ENCODE results near the gene ABTB2. TPM values are rescaled to one million over a fixed set of nuclear protein-coding genes. Genes with fewer than 3 reads are reported as not detected.
A peak's percentile ranks its signal among the peaks of the same experiment; 100 is the strongest.

The ABTB2 gene
- polyA plus RNA-seq, 1 of the 3 experiments (the other 2 are of a cell fraction), result 7.8 TPM

GRCh38 chr11:34165786-34166555 lies 191.8 kb downstream of the ABTB2 start:
- Histone ChIP-seq H3K27ac (ENCODE audit: low read depth in 2 of 2, low read length in 1 of 2) (no peak overlapping the region), H2AFZ (ENCODE audit: low read depth) (no peak overlapping the region), H4K20me1 (ENCODE audit: insufficient read depth) (no peaks in the 10 kb centered on the region), H3K79me2 (ENCODE audit: insufficient read depth) (no peaks in the 10 kb centered on the region), H3K9me2 (no peaks in the 10 kb centered on the region), H3K4me2 (no peak overlapping the region), H3K9me3 (no peaks in the 10 kb centered on the region), H3K9ac (no peak overlapping the region), H3K4me1 (ENCODE audit: control insufficient read depth in 1 of 2, insufficient read depth in 2 of 2, low read depth in 1 of 2, low read length in 1 of 2) (peaks cover 0 to 54% of the 10 kb centered on the region in 2 experiments; a peak in 1 of 4 replicates), H3K27me3 (ENCODE audit: insufficient read depth) (no peaks in the 10 kb centered on the region), H3F3A (replicated peaks; ENCODE audit: insufficient read depth) (no peaks in the 10 kb centered on the region), H3K4me3 (ENCODE audit: low read depth in 2 of 2, low read length in 1 of 2) (no peak overlapping the region), H3K36me3 (replicated peaks in 1 of 2; ENCODE audit: control insufficient read depth in 1 of 2, insufficient read depth in 2 of 2, low read length in 1 of 2) (peaks cover 0 to 16% of the 10 kb centered on the region in 2 experiments)
- DNase-seq, result peak; percentile 62
- 0% methylated on average over 1 of the region's 12 CpGs for WGBS (ENCODE audit: low lambda C conversion rate)
- CTCF ChIA-PET, result interaction anchor here (0.9 to 2.9 kb wide), 6 partner anchors 9 to 192 kb away, joined by 3 to 28 read pairs (median 5); partner anchors contain the start of gene ABTB2
- POLR2A ChIA-PET, result no interaction called here
- TF ChIP-seq SMC3 (IDR thresholded peaks at IDR 0.05; ENCODE audit: low read depth, low read length) (0 out of 2 replicates have a peak, but pooled peaks have one; percentile 3), GABPA (IDR thresholded peaks at IDR 0.05; ENCODE audit: low read depth) (no peak), NFIC (IDR thresholded peaks at IDR 0.05; ENCODE audit: borderline replicate concordance) (no peak; the same call in 1 of the 2 replicates)

- Histone ChIP-seq H3K9ac (no peak overlapping the region), H3K79me2 (ENCODE audit: insufficient read depth) (no peaks in the 10 kb centered on the region), H3K4me1 (ENCODE audit: control insufficient read depth in 1 of 2, insufficient read depth in 2 of 2, low read depth in 1 of 2, low read length in 1 of 2) (peaks cover 0 to 59% of the 10 kb centered on the region in 2 experiments; a peak in 1 of 4 replicates), H3K4me2 (no peak overlapping the region), H3F3A (replicated peaks; ENCODE audit: insufficient read depth) (no peaks in the 10 kb centered on the region), H3K4me3 (ENCODE audit: low read depth in 2 of 2, low read length in 1 of 2) (no peak overlapping the region), H3K27me3 (ENCODE audit: insufficient read depth) (no peaks in the 10 kb centered on the region), H3K9me3 (no peaks in the 10 kb centered on the region), H4K20me1 (ENCODE audit: insufficient read depth) (no peaks in the 10 kb centered on the region), H3K9me2 (no peaks in the 10 kb centered on the region), H3K36me3 (replicated peaks in 1 of 2; ENCODE audit: control insufficient read depth in 1 of 2, insufficient read depth in 2 of 2, low read length in 1 of 2) (peaks cover 0 to 16% of the 10 kb centered on the region in 2 experiments), H2AFZ (ENCODE audit: low read depth) (no peak overlapping the region), H3K27ac (ENCODE audit: low read depth in 2 of 2, low read length in 1 of 2) (no peak overlapping the region)
- ChIA-PET CTCF (interaction anchor here (0.7 to 2.9 kb wide), 7 partner anchors 9 to 328 kb away, joined by 3 to 28 read pairs (median 5); partner anchors contain the start of gene ABTB2), POLR2A (no interaction called here)
- TF ChIP-seq SMC3 (IDR thresholded peaks at IDR 0.05; ENCODE audit: low read depth, low read length), result no peak
- TF ChIP-seq ZBTB33 (IDR thresholded peaks at IDR 0.05; ENCODE audit: borderline replicate concordance, low read depth), result no peak
- TF ChIP-seq PBX3 (IDR thresholded peaks at IDR 0.05), result no peak
- TF ChIP-seq MXI1 (IDR thresholded peaks at IDR 0.05; ENCODE audit: low read depth, low read length), result no peak
- DNase-seq, result no peak
- WGBS (ENCODE audit: low lambda C conversion rate), result 97% methylated on average over 6 of the region's 13 CpGs
These were observed 192.7 kb downstream of the ABTB2 start for GRCh38 chr11:34165121-34165520.

Data from SK-N-SH (cell line).